IPS-15b (cell line): ENCODE measurements around the gene DIPK1A.
A peak's percentile ranks its signal among the peaks of the same experiment; 100 is the strongest.

Experiments used
- H3K27me3 ChIP-seq: one replicate; pipeline ENCODE4 v1.6.1; 2013; ENCODE audit warnings: low read length; ENCODE audit not compliant: control insufficient read depth, insufficient read depth
- H3K36me3 ChIP-seq: one replicate; pipeline ENCODE4 v1.6.1; 2013; ENCODE audit warnings: low read length; ENCODE audit not compliant: control insufficient read depth, insufficient read depth
- H3K4me1 ChIP-seq: one replicate; pipeline ENCODE4 v1.6.1; 2013; ENCODE audit warnings: mild to moderate bottlenecking, low read length; ENCODE audit not compliant: control insufficient read depth, insufficient read depth
- H3K4me3 ChIP-seq: one replicate; pipeline ENCODE4 v1.5.1; 2013; ENCODE audit warnings: low read depth, low read length
- H3K9ac ChIP-seq: one replicate; pipeline ENCODE4 v1.6.1; 2013; ENCODE audit warnings: low read depth, mild to moderate bottlenecking, low read length
- H3K9me3 ChIP-seq: one replicate; pipeline ENCODE4 v1.6.1; 2013; ENCODE audit warnings: mild to moderate bottlenecking, low read length; ENCODE audit not compliant: control insufficient read depth, insufficient read depth

DIPK1A gene

GRCh38 chr1:92961131-92961895 lies at the start of gene DIPK1A:
TSS of gene DIPK1A (minus strand) at chr1:92961462. CDS start at chr1:92961429, 33 bp downstream.
- H3K9me3 ChIP-seq, result no peaks in the 10 kb centered on the region
- H3K9ac ChIP-seq, result peak within 1 kb of the TSS; percentile 80
- H3K4me3 ChIP-seq, result peak within 1 kb of the TSS; percentile 77
- H3K27me3 ChIP-seq, result no peaks in the 10 kb centered on the region
- H3K4me1 ChIP-seq, result peaks cover 8% of the 10 kb centered on the region
- no peaks in the 10 kb centered on the region for H3K36me3 ChIP-seq

DNA sequence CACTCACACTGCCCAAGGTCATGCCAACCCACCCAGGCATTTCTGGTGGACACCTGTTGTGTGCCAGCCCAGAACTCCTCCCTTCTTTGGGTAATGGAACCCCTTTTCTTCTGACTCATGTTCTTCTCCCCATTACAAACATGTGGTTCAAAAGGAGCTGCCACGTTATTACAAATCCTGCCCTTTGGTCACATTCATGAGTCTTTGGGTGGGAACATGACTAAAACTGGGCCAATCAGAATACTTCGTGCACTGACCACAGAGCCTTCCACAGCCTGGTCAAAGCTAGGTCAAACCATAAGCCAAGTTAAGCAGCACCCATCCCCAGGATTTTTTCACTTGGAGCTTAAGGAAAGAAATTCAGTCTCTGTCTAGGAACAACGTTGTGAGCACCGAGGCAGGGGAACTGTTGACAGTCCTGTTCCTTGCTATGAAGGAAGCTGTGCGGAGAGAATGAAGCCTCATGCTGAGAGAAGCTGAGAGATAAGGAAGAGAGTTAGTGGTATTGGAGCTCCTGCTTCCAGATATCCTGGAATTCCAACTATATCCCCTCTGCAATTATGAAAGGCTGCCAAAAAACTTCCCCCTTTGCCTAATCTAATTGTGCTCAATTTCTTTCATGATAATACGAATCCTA lies 46.8 kb upstream of the DIPK1A start:
- Histone ChIP-seq H3K9me3 (no peaks in the 10 kb centered on the region), H3K9ac (no peak overlapping the region), H3K36me3 (no peaks in the 10 kb centered on the region), H3K27me3 (no peaks in the 10 kb centered on the region), H3K4me1 (no peaks in the 10 kb centered on the region), H3K4me3 (no peak overlapping the region)

DNA sequence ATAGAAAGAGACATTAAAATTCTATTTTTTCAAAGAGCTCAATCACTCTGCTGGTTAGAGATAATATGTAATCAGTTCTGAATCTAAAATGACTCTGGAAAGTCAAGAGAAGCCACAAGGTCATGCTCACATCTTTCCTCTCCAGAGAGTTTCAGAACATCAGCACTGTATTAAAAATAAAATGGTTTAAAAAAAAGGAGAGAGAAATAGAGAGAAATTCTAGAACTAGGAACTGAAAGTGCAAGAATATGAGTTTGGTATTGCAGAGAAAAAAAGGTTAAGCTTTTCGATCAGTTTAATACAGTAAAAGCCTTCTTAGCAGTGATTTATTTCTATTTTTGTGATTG lies 44.0 kb upstream of the DIPK1A start:
- H3K9ac ChIP-seq, result no peak overlapping the region
- no peak overlapping the region for H3K4me3 ChIP-seq
- peaks cover 12% of the 10 kb centered on the region for H3K4me1 ChIP-seq
- H3K36me3 ChIP-seq, result no peaks in the 10 kb centered on the region
- H3K27me3 ChIP-seq, result no peaks in the 10 kb centered on the region
- no peaks in the 10 kb centered on the region for H3K9me3 ChIP-seq

- no peak overlapping the region for H3K4me3 ChIP-seq
- peaks cover 12% of the 10 kb centered on the region for H3K4me1 ChIP-seq
- no peak overlapping the region for H3K9ac ChIP-seq
- H3K9me3 ChIP-seq, result no peaks in the 10 kb centered on the region
- H3K36me3 ChIP-seq, result no peaks in the 10 kb centered on the region
- H3K27me3 ChIP-seq, result no peaks in the 10 kb centered on the region
Observed at GRCh38 chr1:93004566-93005251, 43.4 kb upstream of the DIPK1A start.

DNA sequence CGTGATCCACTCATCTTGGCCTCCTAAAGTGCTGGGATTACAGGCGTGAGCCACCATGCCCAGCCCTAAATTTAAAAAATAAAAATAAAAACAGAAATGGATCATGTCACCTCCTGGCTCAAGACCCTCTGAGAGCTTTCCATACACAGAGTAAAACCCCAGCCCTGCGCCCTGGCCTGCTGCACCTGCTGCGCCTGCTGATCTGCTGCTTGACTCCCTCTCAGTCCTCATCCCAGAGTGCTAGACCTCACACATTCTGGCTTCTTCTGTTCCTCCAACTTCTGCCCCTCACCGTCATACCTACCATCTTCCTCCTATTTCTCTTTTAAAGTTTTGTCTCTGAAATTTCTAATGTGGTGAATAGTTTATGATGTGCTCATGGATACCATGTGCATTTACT lies 42.7 kb upstream of the DIPK1A start:
- no peak overlapping the region for H3K9ac ChIP-seq
- no peaks in the 10 kb centered on the region for H3K27me3 ChIP-seq
- peaks cover 12% of the 10 kb centered on the region for H3K4me1 ChIP-seq
- H3K9me3 ChIP-seq, result no peaks in the 10 kb centered on the region
- no peaks in the 10 kb centered on the region for H3K36me3 ChIP-seq
- no peak overlapping the region for H3K4me3 ChIP-seq

GRCh38 chr1:93002781-93003180 lies 41.5 kb upstream of the DIPK1A start:
- no peak overlapping the region for H3K4me3 ChIP-seq
- no peaks in the 10 kb centered on the region for H3K9me3 ChIP-seq
- no peaks in the 10 kb centered on the region for H3K36me3 ChIP-seq
- H3K4me1 ChIP-seq, result peaks cover 12% of the 10 kb centered on the region
- H3K27me3 ChIP-seq, result no peaks in the 10 kb centered on the region
- no peak overlapping the region for H3K9ac ChIP-seq

- H3K9ac ChIP-seq, result no peak overlapping the region
- H3K9me3 ChIP-seq, result no peaks in the 10 kb centered on the region
- no peaks in the 10 kb centered on the region for H3K36me3 ChIP-seq
- H3K4me3 ChIP-seq, result no peak overlapping the region
- no peaks in the 10 kb centered on the region for H3K27me3 ChIP-seq
- H3K4me1 ChIP-seq, result peaks cover 12% of the 10 kb centered on the region
Observed at GRCh38 chr1:93001893-93002292, 40.6 kb upstream of the DIPK1A start.

- no peaks in the 10 kb centered on the region for H3K27me3 ChIP-seq
- H3K9me3 ChIP-seq, result no peaks in the 10 kb centered on the region
- no peak overlapping the region for H3K4me3 ChIP-seq
- no peaks in the 10 kb centered on the region for H3K36me3 ChIP-seq
- H3K9ac ChIP-seq, result no peak overlapping the region
- H3K4me1 ChIP-seq, result peaks cover 12% of the 10 kb centered on the region
Observed at GRCh38 chr1:93000751-93001175, 39.5 kb upstream of the DIPK1A start.

DNA sequence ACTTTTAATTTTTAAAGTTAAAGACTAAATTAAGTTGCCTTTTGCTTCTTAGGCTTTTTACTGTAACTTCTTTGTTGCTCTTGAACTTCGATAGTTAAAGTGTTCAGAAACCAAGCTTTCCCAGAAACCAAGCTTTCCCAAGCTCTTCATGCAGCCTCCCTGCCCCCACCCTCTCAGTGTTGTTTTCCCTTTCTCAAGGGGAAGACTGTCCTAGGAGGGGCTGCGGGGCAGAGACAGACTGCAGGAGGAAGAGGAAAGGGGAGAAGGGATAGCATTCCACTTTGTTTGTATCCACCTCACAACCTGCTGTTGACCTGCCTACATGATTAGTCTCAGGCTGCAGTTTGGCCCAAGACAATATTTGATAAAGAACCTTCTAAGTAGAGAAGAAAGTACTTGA lies 39.0 kb upstream of the DIPK1A start:
- H3K4me3 ChIP-seq, result no peak overlapping the region

DNA sequence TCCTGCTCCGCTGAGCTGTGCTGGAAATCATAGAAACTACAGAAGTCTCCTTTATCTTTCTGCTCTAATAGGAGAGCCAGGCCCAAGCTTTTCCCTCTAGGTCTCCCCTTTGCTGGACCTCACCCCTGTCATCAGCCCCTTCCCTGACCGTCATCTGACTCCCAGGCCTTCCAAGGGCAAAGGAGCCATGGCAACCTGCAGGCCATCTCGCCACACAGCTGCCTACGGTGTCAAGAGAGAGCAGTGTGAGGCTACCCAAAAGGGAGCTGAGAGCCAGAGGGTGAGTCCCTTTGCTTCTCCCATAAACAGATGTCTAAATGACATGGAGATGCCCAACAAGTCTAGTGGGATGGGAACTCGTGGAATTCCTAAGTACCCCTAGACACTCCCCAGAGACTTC lies 37.6 kb upstream of the DIPK1A start:
- Histone ChIP-seq H3K9me3 (no peaks in the 10 kb centered on the region), H3K27me3 (no peaks in the 10 kb centered on the region), H3K4me3 (no peak overlapping the region), H3K4me1 (peaks cover 12% of the 10 kb centered on the region), H3K36me3 (no peaks in the 10 kb centered on the region), H3K9ac (no peak overlapping the region)

More for the DNA sequence above, 39.0 kb upstream of the DIPK1A start:
- H3K9ac ChIP-seq, result no peak overlapping the region
- H3K36me3 ChIP-seq, result no peaks in the 10 kb centered on the region
- peaks cover 12% of the 10 kb centered on the region for H3K4me1 ChIP-seq
- no peaks in the 10 kb centered on the region for H3K27me3 ChIP-seq
- no peaks in the 10 kb centered on the region for H3K9me3 ChIP-seq

DNA sequence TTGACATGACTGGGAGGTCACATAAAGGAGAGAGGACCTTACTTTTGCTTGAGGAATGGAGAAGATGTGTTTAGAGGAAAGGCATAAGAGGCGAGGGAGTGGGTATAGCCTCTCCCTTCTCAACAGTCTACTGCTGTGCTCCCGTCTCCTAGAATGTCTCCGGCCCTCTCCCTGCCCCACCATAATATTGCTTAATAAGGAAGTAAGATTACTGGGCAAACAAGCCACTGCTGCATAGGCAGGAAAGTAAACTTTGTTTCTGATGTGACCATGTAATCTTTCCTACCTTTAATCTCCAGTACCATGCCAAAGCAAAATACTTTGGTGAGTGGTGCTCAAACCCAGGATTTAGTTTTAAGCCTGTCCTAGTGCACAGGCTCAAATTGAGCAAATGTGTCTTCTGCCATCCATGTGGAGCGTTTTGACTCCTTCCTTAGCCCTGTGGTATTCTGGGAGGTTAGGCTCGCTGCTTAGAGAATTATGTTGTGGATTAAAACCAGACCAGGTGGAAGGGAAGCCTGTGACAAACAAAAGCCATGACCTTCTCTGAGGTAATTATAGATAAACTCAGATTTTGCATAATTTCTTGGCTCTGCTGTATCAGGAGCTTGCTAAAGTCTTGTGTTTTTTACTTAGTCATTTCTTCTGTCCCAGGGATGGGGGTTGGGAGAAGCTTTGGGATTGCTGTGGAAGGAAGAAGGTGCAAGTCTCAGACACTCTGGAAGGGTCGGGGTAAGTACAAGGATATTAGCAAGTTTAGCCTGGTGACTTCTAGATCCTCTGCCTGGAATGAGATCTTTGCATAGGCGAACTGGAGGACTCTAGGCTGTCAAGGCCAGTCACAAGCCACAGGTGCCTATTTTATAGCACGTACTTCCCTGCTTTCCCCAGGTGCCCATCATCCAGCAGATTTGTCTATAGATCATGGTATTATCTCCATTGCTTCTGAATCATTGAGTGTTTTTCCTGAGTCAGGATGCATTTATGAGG lies 34.5 kb upstream of the DIPK1A start:
- H3K36me3 ChIP-seq, result no peaks in the 10 kb centered on the region

More for the DNA sequence above, 34.5 kb upstream of the DIPK1A start:
- Histone ChIP-seq H3K9ac (no peak overlapping the region), H3K4me3 (no peak overlapping the region), H3K9me3 (no peaks in the 10 kb centered on the region), H3K27me3 (no peaks in the 10 kb centered on the region), H3K4me1 (peaks cover 4% of the 10 kb centered on the region)
